ENCODE data around the gene SHLD1.

The SHLD1 gene

GRCh38 chr20:5862703-5863039 is 112.5 kb downstream of the SHLD1 start:
- no peak for DNase-seq

DNA sequence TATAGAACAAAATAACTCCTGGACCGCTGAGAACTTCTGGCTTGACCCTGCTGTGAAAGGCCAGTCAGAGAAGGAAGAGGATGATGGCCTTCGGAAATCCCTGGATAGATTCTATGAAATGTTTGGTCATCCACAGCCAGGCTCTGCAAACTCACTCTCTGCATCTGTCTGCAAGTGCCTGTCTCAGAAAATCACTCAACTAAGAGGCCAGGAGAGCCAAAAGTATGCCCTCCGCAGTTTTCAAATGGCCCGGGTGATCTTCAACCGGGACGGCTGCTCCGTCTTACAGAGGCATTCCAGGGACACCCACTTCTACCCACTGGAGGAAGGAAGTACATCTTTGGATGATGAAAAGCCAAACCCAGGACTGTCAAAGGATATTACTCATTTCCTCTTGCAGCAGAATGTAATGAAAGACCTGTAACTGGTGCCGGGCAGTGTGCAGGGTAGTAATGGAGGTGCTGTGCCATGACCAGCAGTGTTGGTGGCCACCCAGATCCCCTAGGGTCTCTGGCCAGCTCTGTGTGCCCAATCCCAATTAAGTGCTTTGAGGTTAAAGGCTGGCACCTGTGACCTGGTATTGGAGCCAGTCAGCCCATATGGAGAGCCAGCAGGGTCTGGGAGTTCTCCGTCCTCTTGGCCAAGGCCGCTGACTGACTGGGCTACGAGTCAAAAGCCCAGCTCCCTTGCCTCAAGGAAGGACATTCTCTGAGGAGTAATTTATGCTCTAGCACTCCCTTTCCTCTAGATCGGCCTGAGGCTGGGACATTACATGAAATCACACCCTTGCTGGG is 113.0 kb downstream of the SHLD1 start:
- DNase-seq, result no peak

DNA sequence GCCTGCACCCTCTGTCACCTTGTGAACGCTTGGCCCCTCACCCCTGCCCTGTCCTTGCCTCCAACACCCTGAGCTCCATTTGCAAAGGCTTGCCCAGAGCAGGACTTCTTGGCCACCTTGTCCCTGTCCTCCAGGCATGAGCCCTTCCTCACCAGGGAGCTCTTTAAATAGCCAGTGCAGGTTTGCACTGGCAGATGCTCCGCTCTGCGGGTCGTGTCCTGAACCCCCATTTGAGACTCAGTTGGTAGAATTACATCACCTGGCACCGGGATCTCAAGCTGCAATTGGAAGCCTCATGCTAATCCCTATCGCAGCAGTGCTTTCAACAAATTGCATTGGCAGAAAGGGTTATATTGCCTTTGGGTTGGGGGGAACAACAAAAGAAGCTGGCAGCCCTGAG is 114.2 kb downstream of the SHLD1 start:
- no peak for DNase-seq

DNA sequence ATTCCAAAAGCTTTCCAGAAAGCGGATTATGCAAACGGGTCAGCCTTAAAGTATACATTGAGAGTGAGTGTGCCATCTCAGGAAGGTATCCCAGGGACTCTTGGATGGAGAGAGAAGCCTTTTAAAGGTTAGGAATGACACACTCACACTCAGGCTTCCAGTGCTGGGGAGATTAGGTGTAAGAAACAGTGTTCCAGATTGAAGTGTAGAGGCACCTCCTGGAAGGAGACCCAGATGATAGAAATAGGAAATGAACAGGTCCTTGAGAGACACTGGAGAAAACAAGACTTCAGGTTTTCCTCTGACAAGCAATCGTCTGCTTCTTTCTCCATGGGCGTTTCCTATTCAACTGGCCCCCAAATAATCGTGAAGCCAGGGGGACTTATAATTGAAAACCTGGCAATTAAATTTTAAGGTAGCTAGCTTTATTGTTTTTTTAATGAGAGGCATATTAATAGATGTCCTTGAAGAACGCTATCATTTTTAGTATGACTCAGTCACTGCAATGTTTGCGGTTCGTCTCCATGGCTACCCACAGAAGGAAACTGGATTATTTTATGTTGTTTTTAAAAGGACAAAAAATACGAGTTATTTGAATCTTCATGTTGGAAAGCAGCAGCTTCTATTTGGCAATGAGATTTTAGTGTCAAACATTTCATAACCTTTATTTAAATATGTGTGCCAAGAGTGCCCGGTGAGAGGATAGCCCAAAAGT is 114.8 kb downstream of the SHLD1 start:
- DNase-seq, result no peak

GRCh38 chr20:5865604-5866003 is 115.4 kb downstream of the SHLD1 start:
- DNase-seq, result no peak

DNA sequence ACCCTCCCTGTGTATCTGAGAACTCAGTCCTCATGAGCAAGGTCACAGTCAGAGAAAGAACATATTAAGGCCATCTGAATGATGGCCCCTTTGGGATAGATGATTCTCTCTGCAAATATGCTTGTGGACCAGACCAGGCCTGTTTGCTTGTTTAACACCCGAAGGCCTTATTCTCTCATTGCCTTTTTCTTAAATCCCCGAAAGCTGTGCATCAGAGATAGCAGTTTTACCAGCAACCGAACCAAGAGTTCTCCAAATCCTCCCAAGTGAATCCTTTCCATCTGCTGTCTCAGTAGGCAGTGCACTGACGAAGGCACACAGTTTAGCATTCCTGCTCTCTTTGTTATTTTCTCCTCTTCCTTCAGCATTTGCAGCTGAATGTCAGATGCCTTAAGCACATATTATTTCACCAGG is 120.4 kb downstream of the SHLD1 start:
- no peak for DNase-seq

- no peak for DNase-seq
These were observed 121.5 kb downstream of the SHLD1 start for GRCh38 chr20:5871459-5872410.

GRCh38 chr20:5877128-5877527 is 126.9 kb downstream of the SHLD1 start:
- no peak for DNase-seq

DNA sequence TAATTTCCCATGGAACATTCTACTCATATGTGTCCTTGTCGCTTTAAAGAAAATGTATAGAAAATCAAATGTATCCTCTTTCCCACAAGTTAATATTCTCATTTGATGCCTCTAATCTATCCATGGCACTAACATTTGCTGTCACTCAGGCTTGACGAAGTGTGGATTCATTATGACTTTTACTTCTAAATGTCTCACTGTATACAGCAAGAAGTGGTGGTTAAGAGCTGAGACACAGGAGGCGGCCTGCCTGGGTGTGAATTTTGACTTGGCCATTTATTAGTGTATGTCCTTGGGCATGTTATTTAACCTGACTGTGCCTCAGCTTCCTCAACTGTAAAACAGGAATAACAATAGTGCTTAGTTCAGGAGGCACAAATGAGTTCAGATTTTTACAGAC is 130.1 kb downstream of the SHLD1 start:
- DNase-seq, result no peak

- no peak for DNase-seq
These were observed 131.5 kb downstream of the SHLD1 start for GRCh38 chr20:5881703-5882102.

DNA sequence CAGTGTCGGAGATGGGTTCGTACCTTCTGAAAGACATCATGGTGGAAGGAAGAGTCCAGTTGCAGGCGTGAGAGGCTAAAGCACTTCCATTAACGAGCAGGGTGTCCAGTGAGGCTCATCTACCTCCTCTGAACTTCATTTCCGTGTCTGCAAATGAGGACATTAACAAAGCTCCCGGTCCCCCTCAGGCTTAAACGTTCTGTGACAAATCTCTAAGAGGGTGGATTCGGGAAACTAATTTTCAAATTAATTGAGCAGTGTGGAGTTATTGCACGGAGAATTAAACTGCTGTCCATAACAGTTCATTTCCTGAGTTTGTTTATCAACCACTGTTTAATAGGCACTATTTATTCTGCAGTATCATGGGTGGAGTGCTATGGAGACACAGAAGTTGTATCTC is 132.0 kb downstream of the SHLD1 start:
- no peak for DNase-seq

- no peak for DNase-seq
These were observed 134.5 kb downstream of the SHLD1 start for GRCh38 chr20:5884465-5885335.

- DNase-seq, result no peak
These were observed 135.7 kb downstream of the SHLD1 start for GRCh38 chr20:5885866-5886265.

DNA sequence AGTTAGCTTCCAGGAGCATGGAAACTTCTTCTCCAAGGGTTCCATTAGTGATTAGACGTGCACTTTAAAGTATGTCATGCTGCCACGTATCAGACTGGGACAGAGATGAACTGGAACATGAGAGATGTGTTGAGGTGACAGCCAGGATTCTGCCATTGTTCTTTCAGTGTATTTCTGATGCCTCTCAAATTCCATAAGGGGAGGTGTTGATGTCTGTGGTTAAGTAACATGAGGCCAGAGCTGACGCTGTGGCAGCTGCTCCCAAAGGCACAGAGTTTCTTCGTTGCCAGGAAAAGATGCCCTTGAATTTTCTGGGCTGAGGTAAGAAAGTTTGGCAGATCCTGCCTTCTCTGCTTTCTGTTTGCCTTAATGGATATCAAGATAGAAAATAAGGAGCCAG is 136.6 kb downstream of the SHLD1 start:
- no peak for DNase-seq

DNA sequence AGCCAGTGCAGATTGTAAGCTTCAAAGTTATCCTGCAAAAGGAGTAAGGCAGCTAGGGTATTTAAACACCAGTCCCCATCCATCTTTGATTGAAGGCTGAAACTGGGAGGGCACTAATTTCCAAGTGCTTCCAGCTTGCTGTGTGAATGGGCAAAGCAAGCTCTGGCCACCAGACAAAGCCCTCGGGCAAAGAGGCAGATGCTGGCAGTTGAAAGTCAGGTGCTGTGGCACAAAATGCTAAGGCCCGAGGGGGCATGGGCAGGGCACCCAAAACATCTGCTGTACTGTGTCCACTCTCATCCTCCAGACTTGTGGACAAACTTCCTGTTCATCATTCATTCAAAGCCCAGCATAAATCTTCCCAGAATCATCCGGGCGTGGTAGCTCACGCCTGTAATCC is 137.2 kb downstream of the SHLD1 start:
- no peak for DNase-seq

DNA sequence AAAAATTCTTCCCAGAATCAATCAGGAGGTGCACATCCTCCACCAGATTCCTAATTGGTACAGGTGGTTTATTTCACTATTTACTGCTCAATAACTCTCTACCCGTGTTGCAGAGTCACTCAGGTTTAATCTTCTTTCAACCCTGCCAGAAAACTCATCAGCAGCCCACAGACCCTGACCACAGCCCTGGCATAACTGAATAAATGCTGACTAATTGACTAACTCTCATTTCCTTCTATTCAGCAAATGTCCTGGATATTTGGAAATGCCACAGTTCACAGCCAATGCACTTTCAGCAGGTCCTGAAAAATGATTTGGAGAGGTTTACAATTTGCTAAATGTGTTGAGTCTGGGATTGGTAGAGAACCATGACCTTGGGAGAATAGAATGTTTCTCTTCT is 137.8 kb downstream of the SHLD1 start:
- DNase-seq, result no peak

DNA sequence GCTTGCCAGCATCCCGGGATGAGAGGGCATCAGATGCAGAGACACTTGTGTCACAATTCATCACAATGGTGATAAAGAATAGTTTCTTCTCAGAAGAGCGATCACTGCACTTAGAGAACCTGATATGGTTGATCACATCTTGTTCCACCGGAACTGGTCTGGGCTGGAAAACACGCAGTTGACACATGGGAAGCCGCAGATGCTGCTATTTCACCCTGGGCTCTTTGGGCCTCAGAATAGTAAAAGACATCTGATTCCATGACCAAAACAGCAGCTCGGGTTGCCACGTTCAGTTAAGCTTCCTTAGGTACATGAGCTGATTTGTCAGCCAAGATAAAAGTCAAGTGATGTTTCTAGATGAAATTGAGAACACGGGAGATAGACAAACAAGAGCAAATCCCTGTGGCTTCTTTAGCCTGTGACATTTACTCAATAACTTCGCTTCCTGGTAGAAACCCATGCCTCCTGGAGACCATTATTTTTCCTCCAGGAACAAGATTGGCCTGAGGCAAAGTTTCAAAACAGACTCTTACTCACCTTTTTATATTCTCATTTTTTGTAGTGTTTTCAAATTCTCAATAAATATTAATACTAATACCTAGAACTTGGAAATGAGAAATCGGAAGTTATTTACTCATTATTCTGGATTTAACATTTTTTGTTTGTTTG is 140.7 kb downstream of the SHLD1 start:
- no peak for DNase-seq

GRCh38 chr20:5893052-5893451 is 142.9 kb downstream of the SHLD1 start:
- DNase-seq, result no peak

DNA sequence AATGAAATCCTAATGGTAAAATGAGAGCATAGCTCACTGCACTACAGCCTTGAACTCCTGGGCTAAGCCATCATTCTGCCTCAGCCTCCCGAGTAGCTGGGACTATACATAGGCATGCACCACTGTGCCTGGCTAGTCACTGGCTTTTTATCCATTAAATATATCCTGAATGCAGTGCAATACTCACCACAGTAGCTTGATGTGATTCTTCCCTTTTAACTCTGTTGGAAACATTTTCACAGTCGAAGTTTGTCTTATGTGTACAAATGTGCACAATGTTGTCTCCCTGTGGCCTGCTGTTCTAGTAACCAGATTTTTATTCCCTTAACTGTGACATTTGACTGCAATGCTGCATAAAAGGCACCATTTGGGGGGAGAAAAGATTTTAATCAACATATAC is 143.4 kb downstream of the SHLD1 start:
- no peak for DNase-seq

- no peak for DNase-seq
These were observed 145.4 kb downstream of the SHLD1 start for GRCh38 chr20:5895626-5896025.

GRCh38 chr20:5899444-5899843 is 149.2 kb downstream of the SHLD1 start:
- DNase-seq, result no peak

GRCh38 chr20:5900908-5901307 is 150.7 kb downstream of the SHLD1 start:
- no peak for DNase-seq
